COLO829 (cell line): ENCODE results near the gene DEGS1.

Experiments
- DNase-seq: peaks from one replicate; pipeline ENCODE4 v3.0.0; 2012; ENCODE audit warnings: low spot score

Gene DEGS1

GRCh38 chr1:224182866-224183590, at the start of gene DEGS1:
DEGS1 (plus strand) TSS chr1:224183240; CDS start chr1:224183337, 97 bp downstream.
- DNase-seq, result peak; percentile 83

- no peak for DNase-seq
Observed at GRCh38 chr1:224133741-224134299, 49.2 kb upstream of the DEGS1 start.

- no peak for DNase-seq
Observed at GRCh38 chr1:224137518-224137917, 45.5 kb upstream of the DEGS1 start.

GRCh38 chr1:224138198-224138597, 44.8 kb upstream of the DEGS1 start:
- no peak for DNase-seq

GRCh38 chr1:224141693-224142092, 41.3 kb upstream of the DEGS1 start:
- DNase-seq, result no peak

GRCh38 chr1:224149709-224150108, 33.3 kb upstream of the DEGS1 start:
- DNase-seq, result no peak

GRCh38 chr1:224151117-224151516, 31.9 kb upstream of the DEGS1 start:
- no peak for DNase-seq

- no peak for DNase-seq
Observed at GRCh38 chr1:224157316-224157715, 25.7 kb upstream of the DEGS1 start.

- DNase-seq, result no peak
Observed at GRCh38 chr1:224159541-224159940, 23.5 kb upstream of the DEGS1 start.

- no peak for DNase-seq
Observed at GRCh38 chr1:224160171-224160682, 22.8 kb upstream of the DEGS1 start.

GRCh38 chr1:224162768-224163167, 20.3 kb upstream of the DEGS1 start:
- no peak for DNase-seq

GRCh38 chr1:224163311-224163710, 19.7 kb upstream of the DEGS1 start:
- no peak for DNase-seq

GRCh38 chr1:224168859-224169380, 14.1 kb upstream of the DEGS1 start:
- no peak for DNase-seq

GRCh38 chr1:224169718-224170270, 13.2 kb upstream of the DEGS1 start:
- no peak for DNase-seq

- DNase-seq, result no peak
Observed at GRCh38 chr1:224170343-224170742, 12.7 kb upstream of the DEGS1 start.

GRCh38 chr1:224170748-224171478, 12.1 kb upstream of the DEGS1 start:
- DNase-seq, result no peak

- no peak for DNase-seq
Observed at GRCh38 chr1:224172229-224172628, 10.8 kb upstream of the DEGS1 start.

GRCh38 chr1:224173523-224173922, 9.5 kb upstream of the DEGS1 start:
- no peak for DNase-seq

GRCh38 chr1:224175617-224176016, 7.4 kb upstream of the DEGS1 start:
- no peak for DNase-seq

GRCh38 chr1:224177356-224177999, 5.6 kb upstream of the DEGS1 start:
- no peak for DNase-seq

GRCh38 chr1:224178894-224179293, 4.1 kb upstream of the DEGS1 start:
- no peak for DNase-seq
